Right ventricle myocardium superior (tissue), 1 donor: ENCODE results near the gene KRTAP5-11. TPM values are rescaled to one million over a fixed set of nuclear protein-coding genes. Genes with fewer than 3 reads are reported as not detected.
"Not testable (repeated sequence)": the region's sequence is repeated elsewhere in the genome, so short reads cannot be mapped to it uniquely, and the experiment has no call there.

Experiments used
- ATAC-seq: fragments of 200-7000 bp; cut with Tn5 transposase; one replicate; pipeline ENCODE4 v1.9.1; 2020; ENCODE audit warnings: mild to moderate bottlenecking; ENCODE audit not compliant: poor library complexity
- DNase-seq: peaks from one replicate; pipeline ENCODE4 v3.0.0-alpha.2; 2020
- intact Hi-C: fragments of 100-400 bp; cut with DNase I; formaldehyde crosslinking; loops from one replicate; pipeline ENCODE4 v1.11.2; 2022
- total RNA-seq: library from RNA; stranded (reverse); fragmentation: NEBNext Ultra II Directional; extraction: Animal tissue kit (Norgen Biotek cat#: 25700); gene quantifications from one replicate; pipeline ENCODE4 v1.2.1, GENCODE V29; 2021
- donor health status: DM: no; HTN: yes; CAD: no; lungs with severe emphysema.

KRTAP5-11 gene
- total RNA-seq, 1 donor from 2014 or later = not detected

- DNase-seq (no peak), ATAC-seq (no peak)
- intact Hi-C loops = no loop called here
Measured at GRCh38 chr11:71565263-71565662, 17.4 kb downstream of the KRTAP5-11 start, which contains the start of gene KRTAP5-10. TSS of gene KRTAP5-10 (plus strand) at chr11:71565563. CDS start at chr11:71565588, 25 bp downstream.

GRCh38 chr11:71564430-71564829 lies 18.2 kb downstream of the KRTAP5-11 start:
- intact Hi-C loops = no loop called here
- no peak for ATAC-seq

GRCh38 chr11:71563406-71563805 lies 19.3 kb downstream of the KRTAP5-11 start:
- no peak for DNase-seq
- ATAC-seq = no peak
- intact Hi-C loops = no loop called here

More at GRCh38 chr11:71564430-71564829, 18.2 kb downstream of the KRTAP5-11 start:
- DNase-seq = no peak

- intact Hi-C loops = no loop called here
- no peak for DNase-seq
- ATAC-seq = no peak
Measured at GRCh38 chr11:71562120-71562519, 20.6 kb downstream of the KRTAP5-11 start.

GRCh38 chr11:71558996-71559395 lies 23.7 kb downstream of the KRTAP5-11 start:
- no peak for DNase-seq
- ATAC-seq = no peak
- intact Hi-C loops = no loop called here

- ATAC-seq (no peak), DNase-seq (no peak)
- intact Hi-C loops = no loop called here
Measured at GRCh38 chr11:71557257-71557656, 25.4 kb downstream of the KRTAP5-11 start.

GRCh38 chr11:71556018-71556417 lies 26.7 kb downstream of the KRTAP5-11 start:
- no peak for DNase-seq
- intact Hi-C loops = no loop called here
- no peak for ATAC-seq

- DNase-seq (no peak), ATAC-seq (no peak)
- intact Hi-C loops = no loop called here
Measured at GRCh38 chr11:71555508-71555907, 27.2 kb downstream of the KRTAP5-11 start.

- intact Hi-C loops = no loop called here
- no peak for ATAC-seq
- no peak for DNase-seq
Measured at GRCh38 chr11:71554996-71555395, 27.7 kb downstream of the KRTAP5-11 start.

- no peak for DNase-seq
- no peak for ATAC-seq
- intact Hi-C loops = no loop called here
Measured at GRCh38 chr11:71551711-71552110, 31.0 kb downstream of the KRTAP5-11 start.

- DNase-seq = no peak
- intact Hi-C loops = no loop called here
- no peak for ATAC-seq
Measured at GRCh38 chr11:71548716-71549151, 33.9 kb downstream of the KRTAP5-11 start.

GRCh38 chr11:71548120-71548519 lies 34.6 kb downstream of the KRTAP5-11 start, which contains the start of gene KRTAP5-9:
TSS of gene KRTAP5-9 (plus strand) at chr11:71548420. CDS start at chr11:71548658, 238 bp downstream.
- DNase-seq (no peak), ATAC-seq (no peak)

GRCh38 chr11:71545405-71545966 lies 37.2 kb downstream of the KRTAP5-11 start:
- intact Hi-C loops = no loop called here
- DNase-seq (no peak), ATAC-seq (no peak)

More at GRCh38 chr11:71548120-71548519, 34.6 kb downstream of the KRTAP5-11 start, which contains the start of gene KRTAP5-9:
- intact Hi-C loops = no loop called here

GRCh38 chr11:71544525-71545214 lies 38.0 kb downstream of the KRTAP5-11 start:
- intact Hi-C loops = no loop called here
- DNase-seq (no peak), ATAC-seq (no peak)

- no peak for DNase-seq
- intact Hi-C loops = no loop called here
Measured at GRCh38 chr11:71543866-71544265, 38.8 kb downstream of the KRTAP5-11 start.

GRCh38 chr11:71542879-71543777 lies 39.5 kb downstream of the KRTAP5-11 start:
- no peak for DNase-seq
- intact Hi-C loops = no loop called here

More at GRCh38 chr11:71543866-71544265, 38.8 kb downstream of the KRTAP5-11 start:
- no peak for ATAC-seq

GRCh38 chr11:71542382-71542781 lies 40.3 kb downstream of the KRTAP5-11 start:
- no peak for DNase-seq
- intact Hi-C loops = no loop called here

More at GRCh38 chr11:71542879-71543777, 39.5 kb downstream of the KRTAP5-11 start:
- ATAC-seq = no peak

GRCh38 chr11:71540521-71541304 lies 42.0 kb downstream of the KRTAP5-11 start:
- ATAC-seq, intact Hi-C loops, DNase-seq: not testable (repeated sequence)

More at GRCh38 chr11:71542382-71542781, 40.3 kb downstream of the KRTAP5-11 start:
- ATAC-seq = no peak
